CD4-positive, alpha-beta T cell (primary cell): ENCODE measurements around the gene ITGA2B. TPM values are rescaled to one million over a fixed set of nuclear protein-coding genes. Genes with fewer than 3 reads are reported as not detected.
A peak's percentile ranks its signal among the peaks of the same experiment; 100 is the strongest.

Experiments used
- ATAC-seq: fragments of 200-7000 bp; cut with Tn5 transposase; one replicate; pipeline ENCODE4 v1.10.0; 2022; ENCODE audit warnings: mild to moderate bottlenecking; ENCODE audit not compliant: poor library complexity
- CTCF ChIA-PET: fragments of 350-600 bp; sonication (Branson Sonifier 250); formaldehyde crosslinking; loops from one replicate; lab custom pipeline; 2021; ENCODE audit warnings: antibody characterized with exemption, inconsistent platforms; lab: Charles Lee
- POLR2A ChIA-PET: fragments of 350-600 bp; sonication (Branson Sonifier 250); formaldehyde crosslinking; loops from one replicate; lab custom pipeline; 2021; ENCODE audit warnings: antibody characterized with exemption, inconsistent platforms; lab: Charles Lee
- DNase-seq, 14 experiments: peaks; one replicate each; pipeline ENCODE4 v3.0.0-alpha.2; 2013 to 2020; ENCODE audit warnings: mixed read lengths in 2 of 14
- H3K27ac ChIP-seq, 2 donors: one replicate each; pipeline versions ENCODE4 v1.5.1 to v1.7.0; 2013; ENCODE audit warnings: low read length in 2 of 2, low read depth in 1 of 2, mild to moderate bottlenecking in 1 of 2
- H3K27me3 ChIP-seq, 2 experiments: 1 replicate in 1 of 2; 2 replicates in 1 of 2; pipeline versions ENCODE4 v1.6.1 to v1.7.0; 2013; ENCODE audit warnings: low read length in 2 of 2, control low read depth in 1 of 2, mild to moderate bottlenecking in 1 of 2, moderate library complexity in 1 of 2; ENCODE audit not compliant: insufficient read depth in 2 of 2, control insufficient read depth in 1 of 2
- H3K36me3 ChIP-seq: one replicate; pipeline ENCODE4 v1.6.1; 2013; ENCODE audit warnings: low read length, control low read depth; ENCODE audit not compliant: insufficient read depth
- H3K4me1 ChIP-seq: one replicate; pipeline ENCODE4 v1.6.1; 2013; ENCODE audit warnings: low read length, control low read depth; ENCODE audit not compliant: insufficient read depth
- H3K4me3 ChIP-seq: one replicate; pipeline ENCODE4 v1.5.1; 2013; ENCODE audit warnings: mild to moderate bottlenecking, low read length, moderate library complexity
- H3K9me3 ChIP-seq, 2 experiments: 1 replicate in 1 of 2; 2 replicates in 1 of 2; pipeline versions ENCODE4 v1.6.1 to v1.7.0; 2013; ENCODE audit warnings: low read length in 2 of 2, mild to moderate bottlenecking in 2 of 2, control low read depth in 1 of 2, moderate library complexity in 1 of 2; ENCODE audit not compliant: control insufficient read depth in 1 of 2, insufficient read depth in 1 of 2
- H3K27ac Mint-ChIP-seq: one replicate; pipeline ENCODE4 v1.8.0; 2020; ENCODE audit warnings: mixed read lengths
- H3K27me3 Mint-ChIP-seq: one replicate; pipeline ENCODE4 v1.8.0; 2021; ENCODE audit warnings: mixed read lengths
- H3K36me3 Mint-ChIP-seq: one replicate; pipeline ENCODE4 v1.8.0; 2021; ENCODE audit warnings: low read depth, mixed read lengths
- H3K4me1 Mint-ChIP-seq: one replicate; pipeline ENCODE4 v1.8.0; 2021; ENCODE audit warnings: low read depth, mixed read lengths
- H3K4me3 Mint-ChIP-seq: one replicate; pipeline ENCODE4 v1.8.0; 2020; ENCODE audit warnings: mild to moderate bottlenecking, mixed read lengths
- H3K9me3 Mint-ChIP-seq: one replicate; pipeline ENCODE4 v1.8.0; 2020; ENCODE audit warnings: mixed read lengths
- intact Hi-C, 2 experiments: fragments of 100-400 bp; cut with DNase I in 1 of 2; cut with micrococcal nuclease in 1 of 2; formaldehyde crosslinking; loops; one replicate each; pipeline versions ENCODE4 v1.15.1 to v1.9.0; 2023 to 2025; cut with DNase I, micrococcal nuclease
- total RNA-seq, 174 experiments: library from RNA in 2 of 174; stranded (reverse) in 2 of 174; gene quantifications; one replicate each; pipeline ENCODE4 v1.2.3 and lab custom pipeline; 2021 to 2026
- TF ChIP-seq, protein P1 (sequence below): fragments of 200-600 bp; IDR thresholded peaks from one replicate; pipeline ENCODE4 v1.8.0; 2022; ENCODE audit warnings: antibody characterized with exemption, mild to moderate bottlenecking

ITGA2B gene
- total RNA-seq, 2 experiments from 2014 or later = 0.85 to 0.87 TPM

DNA sequence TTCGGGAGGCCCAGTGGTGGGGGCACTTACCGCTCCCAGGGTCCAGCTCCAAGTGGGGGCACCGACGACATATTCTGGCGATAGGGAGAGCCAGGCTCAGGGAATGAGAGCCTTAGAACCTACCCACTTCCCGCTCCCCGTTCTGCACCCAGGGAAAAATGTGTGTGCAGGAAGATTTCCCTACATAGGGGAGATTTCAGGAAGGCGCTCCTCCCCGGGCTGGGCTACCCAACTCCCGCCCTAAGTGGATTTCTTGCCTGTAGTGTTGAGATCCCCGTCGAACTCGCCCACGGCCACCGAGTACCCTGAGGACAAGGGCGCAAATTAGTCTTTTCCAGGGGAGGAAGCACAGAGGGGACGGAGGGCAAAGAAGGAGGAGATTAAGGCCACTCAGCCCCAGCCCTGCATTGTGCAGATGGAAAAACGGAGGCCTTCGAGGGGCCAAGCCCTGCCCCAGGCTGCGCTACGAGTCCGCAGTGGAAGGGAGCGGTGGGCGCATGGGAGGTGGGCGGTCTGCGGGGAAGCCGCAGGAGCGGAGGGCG, 5.1 kb downstream of the ITGA2B start:
- ChIA-PET CTCF (interaction anchor here (1.0 to 1.4 kb wide), 2 partner anchors 14 to 21 kb away, joined by 3 to 5 read pairs; partner anchors contain the start of gene FAM171A2), POLR2A (interaction anchor here (2.1 kb wide), 1 partner anchor 12 kb away, joined by 7 read pairs; no protein-coding TSS in a partner anchor)
- Histone ChIP-seq H3K4me1 (peaks cover 21% of the 10 kb centered on the region), H3K27ac (no peak overlapping the region), H3K27me3 (peaks cover 9 to 15% of the 10 kb centered on the region in 2 experiments), H3K9me3 (peaks cover 0 to 6% of the 10 kb centered on the region in 2 experiments), H3K36me3 (no peaks in the 10 kb centered on the region), H3K4me3 (no peak overlapping the region)
- H3K4me1 Mint-ChIP-seq = peaks cover 12% of the 10 kb centered on the region
- H3K36me3 Mint-ChIP-seq = no peaks in the 10 kb centered on the region
- TF ChIP-seq, protein P1, sequence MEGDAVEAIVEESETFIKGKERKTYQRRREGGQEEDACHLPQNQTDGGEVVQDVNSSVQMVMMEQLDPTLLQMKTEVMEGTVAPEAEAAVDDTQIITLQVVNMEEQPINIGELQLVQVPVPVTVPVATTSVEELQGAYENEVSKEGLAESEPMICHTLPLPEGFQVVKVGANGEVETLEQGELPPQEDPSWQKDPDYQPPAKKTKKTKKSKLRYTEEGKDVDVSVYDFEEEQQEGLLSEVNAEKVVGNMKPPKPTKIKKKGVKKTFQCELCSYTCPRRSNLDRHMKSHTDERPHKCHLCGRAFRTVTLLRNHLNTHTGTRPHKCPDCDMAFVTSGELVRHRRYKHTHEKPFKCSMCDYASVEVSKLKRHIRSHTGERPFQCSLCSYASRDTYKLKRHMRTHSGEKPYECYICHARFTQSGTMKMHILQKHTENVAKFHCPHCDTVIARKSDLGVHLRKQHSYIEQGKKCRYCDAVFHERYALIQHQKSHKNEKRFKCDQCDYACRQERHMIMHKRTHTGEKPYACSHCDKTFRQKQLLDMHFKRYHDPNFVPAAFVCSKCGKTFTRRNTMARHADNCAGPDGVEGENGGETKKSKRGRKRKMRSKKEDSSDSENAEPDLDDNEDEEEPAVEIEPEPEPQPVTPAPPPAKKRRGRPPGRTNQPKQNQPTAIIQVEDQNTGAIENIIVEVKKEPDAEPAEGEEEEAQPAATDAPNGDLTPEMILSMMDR = no peak
- peak overlapping the region; percentile 69 for H3K4me3 Mint-ChIP-seq
- intact Hi-C loops = no loop called here
- no peaks in the 10 kb centered on the region for H3K9me3 Mint-ChIP-seq
- peaks cover 26% of the 10 kb centered on the region for H3K27me3 Mint-ChIP-seq
- H3K27ac Mint-ChIP-seq = no peak overlapping the region
- DNase-seq = no peak
- no peak for ATAC-seq

DNA sequence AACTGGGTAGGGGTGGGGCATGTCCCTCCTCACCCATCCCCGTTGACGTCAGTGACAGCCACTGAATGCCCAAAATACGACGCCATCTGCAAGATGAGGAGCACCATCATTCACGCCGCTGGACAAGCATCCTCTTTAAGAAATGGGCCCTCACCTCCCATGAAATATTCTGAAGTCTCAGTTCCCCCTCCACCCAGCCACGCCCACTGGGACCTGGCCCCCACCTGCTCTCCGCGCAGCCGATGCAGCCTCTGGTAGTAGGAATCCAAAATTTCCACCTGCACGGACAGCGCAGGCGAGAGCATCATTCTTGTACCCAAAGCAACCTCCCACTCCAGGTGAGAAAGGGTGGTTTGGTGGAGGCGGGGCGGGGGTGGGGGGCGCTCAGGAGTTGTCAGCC, 5.6 kb downstream of the ITGA2B start:
- POLR2A ChIA-PET = no interaction called here
- H3K27ac ChIP-seq = no peak overlapping the region
- peaks cover 26% of the 10 kb centered on the region for H3K27me3 Mint-ChIP-seq
- no peak overlapping the region for H3K4me3 ChIP-seq
- no peaks in the 10 kb centered on the region for H3K36me3 ChIP-seq
- peaks cover 12% of the 10 kb centered on the region for H3K4me1 Mint-ChIP-seq
- no peak overlapping the region for H3K27ac Mint-ChIP-seq
- TF ChIP-seq, protein P1 = no peak
- peaks cover 21% of the 10 kb centered on the region for H3K4me1 ChIP-seq
- H3K27me3 ChIP-seq = peaks cover 9 to 15% of the 10 kb centered on the region in 2 experiments
- H3K9me3 Mint-ChIP-seq = no peaks in the 10 kb centered on the region
- H3K36me3 Mint-ChIP-seq = no peaks in the 10 kb centered on the region
- peak in 1 of 14 experiments; percentile 22 for DNase-seq
- no peak overlapping the region for H3K4me3 Mint-ChIP-seq
- CTCF ChIA-PET = no interaction called here
- intact Hi-C loops = no loop called here
- H3K9me3 ChIP-seq = peaks cover 0 to 6% of the 10 kb centered on the region in 2 experiments
- no peak for ATAC-seq

DNA sequence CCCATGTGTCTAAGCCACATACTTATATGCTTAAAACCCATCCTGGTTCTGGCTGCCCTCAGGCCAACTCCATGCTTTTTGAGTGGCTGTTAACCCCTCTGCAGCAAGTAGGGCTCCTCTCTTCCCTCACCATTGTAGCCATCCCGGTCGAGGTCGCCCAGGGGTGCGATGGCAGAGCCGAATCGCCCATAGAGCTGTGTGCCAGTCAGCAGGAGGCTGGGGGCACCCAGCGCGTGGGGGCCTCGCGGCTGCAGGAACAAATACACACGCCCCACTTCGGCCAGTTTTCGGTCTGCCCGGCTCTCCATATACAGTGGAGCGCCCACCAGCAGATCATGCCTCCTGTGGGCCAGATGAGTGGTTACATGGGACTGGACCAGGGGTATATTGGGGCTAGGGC, 6.1 kb downstream of the ITGA2B start:
- Mint-ChIP-seq H3K27me3 (peaks cover 30% of the 10 kb centered on the region), H3K4me1 (peaks cover 12% of the 10 kb centered on the region), H3K4me3 (no peak overlapping the region), H3K36me3 (no peaks in the 10 kb centered on the region), H3K27ac (no peak overlapping the region), H3K9me3 (no peaks in the 10 kb centered on the region)
- TF ChIP-seq, protein P1 = no peak
- Histone ChIP-seq H3K27ac (no peak overlapping the region), H3K9me3 (peaks cover 0 to 6% of the 10 kb centered on the region in 2 experiments), H3K27me3 (peaks cover 9 to 15% of the 10 kb centered on the region in 2 experiments), H3K4me1 (peaks cover 21% of the 10 kb centered on the region), H3K4me3 (no peak overlapping the region), H3K36me3 (no peaks in the 10 kb centered on the region)
- DNase-seq (no peak), ATAC-seq (no peak)
- ChIA-PET CTCF (no interaction called here), POLR2A (no interaction called here)
- intact Hi-C loops = no loop called here
